ENCODE measurements around the gene SNX20.

The SNX20 gene

DNA sequence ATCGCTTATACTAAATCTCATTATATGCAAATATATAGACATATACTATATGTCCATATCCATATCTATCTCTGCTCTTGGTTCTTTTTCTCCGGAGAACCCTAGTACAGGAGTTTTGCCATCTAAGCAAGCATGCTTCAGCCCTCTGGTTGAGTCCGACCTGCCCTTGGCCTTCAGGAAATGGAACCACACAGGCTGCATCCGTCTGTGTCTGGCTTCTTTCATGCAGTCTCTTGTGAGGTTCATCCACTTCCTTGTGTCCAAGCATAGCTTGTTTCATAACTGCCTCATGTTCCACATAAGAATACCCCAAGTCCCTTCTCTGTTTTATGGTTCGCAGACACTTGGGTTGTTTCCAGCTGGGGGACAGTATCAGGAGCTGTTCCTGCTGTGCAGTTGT lies 16.8 kb downstream of the SNX20 start:
- DNase-seq (ENCODE audit: low read depth in 1 of 2, low spot score in 1 of 2), result no peak

DNA sequence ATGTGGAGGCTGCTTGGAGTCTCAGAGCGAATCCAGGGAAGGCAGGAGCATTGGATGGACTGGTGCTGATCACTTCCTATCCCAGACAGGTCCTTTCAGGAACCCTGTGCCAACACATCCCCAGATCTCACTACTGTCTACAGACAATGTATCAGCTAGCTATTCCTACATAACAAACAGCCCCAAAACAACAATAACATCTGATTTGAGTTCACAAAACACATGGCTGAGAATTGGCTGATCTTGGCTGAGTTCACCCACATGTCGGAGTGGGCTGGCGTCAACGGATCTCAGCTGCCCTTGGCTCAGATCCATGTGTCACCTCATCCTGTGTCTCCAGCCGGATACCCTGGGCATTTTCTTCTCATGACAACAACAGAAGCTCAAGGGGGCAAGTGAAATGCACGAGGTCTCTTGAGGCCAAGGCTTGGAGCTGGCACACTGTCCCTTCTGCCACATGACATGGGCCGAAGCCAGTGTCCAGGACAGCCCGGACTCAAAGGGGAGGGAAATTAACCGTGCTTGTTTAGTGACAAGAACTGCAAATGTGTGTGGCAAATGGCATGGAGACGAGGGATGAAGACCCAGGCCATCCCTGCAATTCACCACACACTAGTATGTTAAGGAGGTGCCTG lies 18.7 kb downstream of the SNX20 start:
- DNase-seq (ENCODE audit: low read depth in 1 of 2, low spot score in 1 of 2), result no peak

DNA sequence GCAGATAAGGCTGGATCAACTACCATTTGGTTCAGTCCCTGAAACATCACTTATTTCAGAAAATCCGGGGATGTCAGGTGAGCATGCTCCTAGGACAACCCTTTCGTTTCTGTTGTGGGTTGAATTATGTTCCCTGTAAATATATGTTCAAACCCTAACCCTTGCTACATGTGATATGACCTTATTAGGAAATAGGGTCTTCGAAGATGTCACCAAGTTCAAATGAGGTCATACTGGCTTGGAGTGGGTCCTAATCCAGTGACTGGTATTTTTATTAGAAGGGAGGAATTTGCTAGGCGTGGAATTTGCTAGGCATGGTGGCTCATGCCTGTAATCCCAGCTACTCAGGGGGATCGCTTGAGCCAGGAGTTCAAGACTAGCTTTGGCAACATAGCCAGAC lies 21.3 kb downstream of the SNX20 start:
- DNase-seq (ENCODE audit: low read depth in 1 of 2, low spot score in 1 of 2), result no peak

DNA sequence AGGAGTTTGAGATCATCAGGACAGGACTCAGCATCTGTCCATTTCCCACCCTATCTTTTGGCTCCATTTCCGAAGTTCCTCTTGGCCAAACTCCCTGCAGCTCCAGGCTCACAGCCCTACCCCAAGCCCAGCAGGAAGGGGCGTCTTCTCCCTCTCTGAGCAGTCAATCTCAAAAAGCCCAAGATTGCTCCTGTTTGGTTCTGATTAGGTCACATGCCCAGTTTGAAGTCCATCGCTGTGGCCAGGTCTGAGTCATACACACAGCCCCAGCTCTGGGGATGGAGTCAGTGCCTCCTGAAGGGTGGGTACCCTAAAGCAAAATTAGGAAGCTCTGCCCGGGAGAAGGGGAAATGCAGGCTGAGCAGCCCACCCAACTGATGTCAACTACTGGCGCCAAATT lies 23.9 kb downstream of the SNX20 start:
- DNase-seq (ENCODE audit: low read depth in 1 of 2, low spot score in 1 of 2), result no peak

DNA sequence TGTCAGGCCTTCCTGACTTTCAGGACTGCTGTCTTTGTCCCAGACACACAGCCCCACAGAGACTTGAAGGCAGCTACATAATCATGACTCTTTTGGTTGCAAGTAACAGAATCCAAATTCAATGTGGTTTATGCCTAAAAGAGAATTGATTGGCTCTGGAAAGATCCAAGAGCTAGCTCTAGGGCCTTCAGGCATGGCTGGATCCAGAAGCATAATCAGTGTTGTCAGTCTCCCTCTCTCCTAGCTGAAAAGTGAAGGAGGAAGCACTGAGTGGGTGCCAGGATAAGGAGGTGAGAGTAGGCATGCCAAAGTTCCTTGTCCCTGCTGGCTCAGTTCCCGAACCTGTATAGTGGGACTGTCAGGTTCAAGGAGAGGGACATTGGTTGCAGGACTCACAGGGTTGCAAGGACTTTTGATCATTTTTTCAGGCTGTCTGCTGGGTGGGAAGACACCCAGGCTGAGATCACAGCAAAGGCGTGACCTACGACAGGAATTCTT lies 25.5 kb downstream of the SNX20 start:
- DNase-seq (ENCODE audit: low read depth in 1 of 2, low spot score in 1 of 2), result no peak

DNA sequence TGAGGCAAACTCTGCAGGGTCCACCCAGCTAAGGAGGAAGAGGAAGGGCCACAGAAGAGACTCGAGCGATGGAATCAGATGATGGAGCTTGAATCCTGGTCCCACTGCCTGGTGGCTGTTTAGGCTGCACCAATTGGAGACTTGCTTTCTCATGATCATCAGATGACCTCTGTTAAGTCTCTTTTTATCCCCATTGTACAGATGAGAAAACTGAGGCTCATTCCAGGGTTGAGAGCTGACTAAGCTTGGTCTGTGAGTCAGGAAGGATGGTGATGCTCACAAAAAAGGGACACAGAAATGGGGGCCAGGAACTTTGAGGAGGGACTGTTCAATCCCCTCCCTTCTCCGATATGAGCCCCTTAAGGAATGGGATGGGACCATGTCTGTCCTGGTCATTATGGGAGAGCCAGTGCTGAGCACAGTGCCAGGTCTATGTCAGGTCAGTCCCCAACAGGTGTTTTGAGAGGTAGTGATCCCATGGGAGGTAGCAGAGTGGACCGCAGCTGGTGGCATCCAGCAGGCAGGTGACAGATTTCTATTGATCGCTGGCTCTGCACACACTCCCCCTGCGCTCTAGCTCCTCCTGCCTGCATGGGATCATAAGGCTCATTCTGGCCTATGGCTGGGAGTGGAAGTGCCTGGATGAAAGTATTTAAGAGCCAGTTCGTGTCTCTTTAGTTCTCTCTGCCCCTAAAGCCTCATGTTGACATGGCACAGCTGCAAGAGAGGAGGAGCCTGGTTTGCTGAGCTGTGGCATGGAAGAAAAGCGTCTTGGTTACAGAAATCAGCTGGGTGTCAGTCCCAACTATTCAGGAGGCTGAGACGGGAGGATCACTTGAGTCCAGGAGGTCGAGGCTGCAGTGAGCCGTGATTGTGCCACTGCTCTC lies 27.2 kb downstream of the SNX20 start:
- DNase-seq (ENCODE audit: low read depth in 1 of 2, low spot score in 1 of 2), result no peak

DNA sequence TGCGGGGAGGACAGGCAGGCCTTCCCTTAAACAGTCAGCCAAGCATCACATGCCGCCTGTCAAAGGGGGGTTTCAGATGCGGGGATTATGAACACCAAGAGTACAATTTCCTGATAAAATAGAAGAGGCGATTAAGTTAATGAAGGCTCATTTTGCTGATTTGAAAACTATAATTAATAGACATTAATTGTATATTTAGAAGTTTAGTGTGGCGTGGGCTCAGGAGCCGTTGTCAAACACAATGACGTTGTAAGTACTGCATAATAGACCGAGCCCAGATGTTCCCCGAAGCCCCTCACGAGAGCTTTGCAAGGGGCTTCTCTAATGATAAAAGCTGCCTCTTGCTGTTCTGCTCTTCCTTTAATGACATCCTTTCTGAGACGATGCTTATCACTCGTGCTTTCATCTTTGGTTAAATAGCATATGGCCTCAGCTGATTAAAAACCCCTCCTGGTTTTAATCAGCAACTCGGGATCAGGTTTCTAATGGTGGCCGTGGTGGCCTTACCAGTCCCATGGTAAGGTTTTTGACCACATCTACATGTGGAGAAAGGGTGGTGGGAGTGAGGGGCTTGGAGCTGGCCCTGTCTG lies 28.2 kb downstream of the SNX20 start:
- no peak for DNase-seq (ENCODE audit: low read depth in 1 of 2, low spot score in 1 of 2)

DNA sequence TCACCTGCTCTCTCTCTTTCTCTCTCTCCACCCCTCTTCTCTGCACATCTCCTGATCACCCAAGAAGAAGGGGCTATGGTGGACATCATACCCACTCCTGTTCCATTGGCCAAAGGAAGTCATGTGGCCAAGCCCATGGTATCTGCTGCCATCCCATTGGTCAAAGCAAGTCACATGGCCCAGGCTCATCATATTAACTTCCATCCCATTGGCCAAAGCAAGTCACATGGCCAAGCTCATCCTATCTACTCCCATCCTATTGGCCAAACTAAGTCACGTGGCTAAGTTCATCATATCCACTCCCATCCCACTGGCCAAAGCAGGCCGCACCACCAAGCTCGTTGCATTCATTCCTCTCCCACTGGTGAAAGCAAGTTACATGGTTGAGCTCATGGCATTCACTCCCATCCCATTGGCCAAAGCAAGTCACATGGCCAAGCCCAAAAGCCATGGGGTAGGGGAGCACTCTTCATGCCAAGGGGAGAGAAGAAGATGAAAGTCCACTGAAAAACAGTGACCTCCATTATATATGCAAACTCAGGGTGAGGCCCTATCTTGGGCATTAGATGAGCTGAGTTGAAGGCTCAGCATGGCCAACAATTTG lies 29.2 kb downstream of the SNX20 start:
- DNase-seq (ENCODE audit: low read depth in 1 of 2, low spot score in 1 of 2), result no peak

DNA sequence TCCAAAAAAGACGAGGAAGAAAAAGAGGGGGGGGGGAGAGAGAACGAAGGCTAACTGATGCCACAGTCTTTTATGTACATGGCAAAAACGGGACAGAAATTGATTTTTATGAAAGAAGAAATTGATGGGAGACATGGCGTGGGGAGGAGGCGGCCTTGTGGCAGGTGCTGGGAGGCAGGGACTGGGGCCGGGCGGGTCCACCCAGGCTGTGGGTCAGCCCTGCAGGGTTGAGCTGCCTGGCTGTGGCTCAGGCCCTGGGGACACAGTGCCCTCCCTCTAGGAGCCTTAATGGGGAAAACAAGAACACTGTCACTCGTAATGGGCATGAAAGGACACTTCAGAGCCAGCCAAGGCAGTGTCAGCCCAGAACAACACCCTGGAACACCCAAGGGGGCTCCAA lies 34.8 kb downstream of the SNX20 start:
- no peak for DNase-seq (ENCODE audit: low read depth in 1 of 2, low spot score in 1 of 2)

DNA sequence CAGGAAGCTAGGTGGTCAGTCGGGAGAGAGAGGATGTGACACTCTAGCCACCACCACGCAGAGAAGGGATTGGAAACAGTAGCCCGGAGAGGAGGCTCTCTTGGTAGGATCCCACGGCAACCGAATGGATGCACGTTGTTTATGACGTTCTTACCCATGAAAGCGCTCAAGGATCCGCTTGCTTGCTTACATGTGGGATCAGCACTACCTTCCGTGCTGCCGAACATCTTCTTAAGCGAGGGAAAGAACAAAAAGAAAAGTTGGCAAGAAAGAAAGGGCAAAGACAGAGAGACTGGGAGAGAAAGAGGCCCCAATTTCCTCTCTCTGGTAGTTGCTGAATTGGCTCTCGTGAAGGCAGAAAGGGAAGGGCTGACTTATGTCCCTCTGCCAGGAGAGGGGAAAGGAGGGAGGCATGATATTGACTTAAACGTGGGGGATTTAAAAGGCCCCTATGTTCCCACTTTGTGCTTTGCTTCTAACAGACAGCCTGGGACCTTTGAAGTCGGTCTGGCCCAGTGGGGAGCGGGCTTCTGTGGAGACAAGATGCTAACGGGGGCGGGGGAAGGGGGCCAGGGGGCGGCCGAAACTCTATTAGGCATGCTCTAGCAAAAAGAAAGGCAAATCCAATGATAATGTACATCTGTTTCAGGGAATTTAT lies 35.4 kb downstream of the SNX20 start:
- no peak for DNase-seq (ENCODE audit: low read depth in 1 of 2, low spot score in 1 of 2)

DNA sequence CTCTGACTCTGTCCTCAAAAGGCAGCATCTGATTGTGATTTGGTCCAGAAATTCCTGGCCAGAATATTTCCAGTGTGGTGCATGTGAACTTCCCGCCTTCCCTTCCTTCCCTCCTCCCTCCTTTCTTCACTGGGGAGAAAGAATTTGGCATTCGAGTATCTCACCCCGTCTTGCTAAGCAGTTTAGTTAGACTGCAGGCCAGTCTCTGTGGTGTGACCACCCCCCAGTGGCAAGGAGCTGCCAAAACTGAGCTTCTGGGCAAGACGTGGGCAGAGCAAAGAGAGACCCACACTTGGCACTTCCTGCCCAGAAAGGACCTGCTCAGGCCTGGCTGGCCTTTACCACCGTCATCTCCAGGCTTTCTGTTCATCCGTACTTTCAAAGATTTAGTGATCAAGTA lies 36.4 kb downstream of the SNX20 start:
- no peak for DNase-seq (ENCODE audit: low read depth in 1 of 2, low spot score in 1 of 2)

DNA sequence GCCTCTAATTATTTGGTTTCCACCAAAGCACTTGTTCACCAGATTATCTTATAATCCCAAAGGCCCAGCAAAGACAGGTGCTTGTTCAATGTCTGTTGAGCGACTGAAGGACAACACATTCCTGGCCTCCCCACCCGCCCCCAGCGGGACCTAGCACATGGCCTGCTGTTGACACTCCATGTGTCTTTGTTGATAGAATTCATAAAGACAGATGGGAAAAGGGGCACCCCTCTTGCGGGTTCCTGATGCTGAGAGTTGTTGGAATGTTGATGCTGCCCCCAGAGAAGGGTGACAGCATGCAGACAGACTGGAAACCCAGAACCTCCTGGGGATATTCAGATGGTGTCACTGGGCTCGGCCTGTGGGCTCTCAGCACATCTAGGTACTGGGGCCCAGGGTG lies 36.9 kb downstream of the SNX20 start:
- DNase-seq (ENCODE audit: low read depth in 1 of 2, low spot score in 1 of 2), result no peak

DNA sequence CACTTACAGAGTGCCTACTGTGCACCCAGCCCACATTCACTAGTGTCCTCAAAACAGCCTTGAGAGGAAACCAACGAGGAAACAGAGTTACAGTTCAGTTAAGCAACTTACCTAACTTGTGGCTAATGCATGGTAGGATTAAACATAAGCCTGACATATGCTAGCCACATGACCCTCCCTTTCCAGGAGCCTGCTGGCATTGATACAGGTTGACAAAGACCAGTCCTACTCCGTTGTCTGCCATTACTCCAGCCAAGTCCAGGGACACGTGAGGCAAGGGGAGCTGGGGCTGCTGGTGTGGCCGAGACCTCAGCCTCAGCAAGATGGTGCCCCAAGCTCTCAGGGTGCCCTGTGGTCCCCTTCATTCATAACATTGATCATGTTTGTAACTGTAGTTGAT lies 37.9 kb downstream of the SNX20 start:
- no peak for DNase-seq (ENCODE audit: low read depth in 1 of 2, low spot score in 1 of 2)

DNA sequence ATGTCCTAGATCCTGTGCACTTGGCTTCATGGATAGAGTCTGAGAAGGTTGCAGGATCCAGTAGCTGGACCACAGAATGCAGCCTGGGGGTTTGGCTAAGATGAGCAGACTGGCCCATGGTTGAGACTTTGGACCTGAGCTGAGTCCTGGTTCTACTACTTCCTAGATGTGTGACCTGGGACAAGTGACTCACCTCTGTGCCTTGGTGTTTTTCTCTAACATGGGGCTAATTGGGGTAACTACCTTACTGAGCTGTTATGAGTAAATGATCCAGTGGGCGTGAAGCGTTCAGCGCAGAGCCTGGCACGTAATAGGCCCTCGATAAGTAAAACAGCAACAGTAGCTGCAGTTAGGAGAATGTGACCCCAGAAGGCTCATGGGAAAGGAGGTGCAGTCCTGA lies 38.8 kb downstream of the SNX20 start:
- no peak for DNase-seq (ENCODE audit: low read depth in 1 of 2, low spot score in 1 of 2)

DNA sequence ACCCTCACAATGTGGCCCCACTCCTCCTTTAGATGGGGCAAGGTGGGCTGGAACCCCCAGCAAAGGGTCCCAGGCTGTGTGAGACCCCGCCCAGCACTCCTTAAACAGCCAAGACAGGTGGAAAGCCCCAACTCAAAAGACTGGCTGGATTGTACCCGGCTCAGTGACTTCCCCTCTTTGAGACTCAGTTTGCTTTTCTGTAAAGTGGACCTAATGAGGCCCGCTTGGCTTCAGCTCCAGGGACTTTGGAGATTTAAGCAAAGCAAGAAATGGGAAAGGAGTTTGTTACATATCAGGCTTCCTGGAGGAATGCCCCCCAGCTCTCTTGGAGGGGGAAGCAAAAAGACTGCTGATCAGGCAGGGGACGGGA lies 39.3 kb downstream of the SNX20 start:
- no peak for DNase-seq (ENCODE audit: low read depth in 1 of 2, low spot score in 1 of 2)

DNA sequence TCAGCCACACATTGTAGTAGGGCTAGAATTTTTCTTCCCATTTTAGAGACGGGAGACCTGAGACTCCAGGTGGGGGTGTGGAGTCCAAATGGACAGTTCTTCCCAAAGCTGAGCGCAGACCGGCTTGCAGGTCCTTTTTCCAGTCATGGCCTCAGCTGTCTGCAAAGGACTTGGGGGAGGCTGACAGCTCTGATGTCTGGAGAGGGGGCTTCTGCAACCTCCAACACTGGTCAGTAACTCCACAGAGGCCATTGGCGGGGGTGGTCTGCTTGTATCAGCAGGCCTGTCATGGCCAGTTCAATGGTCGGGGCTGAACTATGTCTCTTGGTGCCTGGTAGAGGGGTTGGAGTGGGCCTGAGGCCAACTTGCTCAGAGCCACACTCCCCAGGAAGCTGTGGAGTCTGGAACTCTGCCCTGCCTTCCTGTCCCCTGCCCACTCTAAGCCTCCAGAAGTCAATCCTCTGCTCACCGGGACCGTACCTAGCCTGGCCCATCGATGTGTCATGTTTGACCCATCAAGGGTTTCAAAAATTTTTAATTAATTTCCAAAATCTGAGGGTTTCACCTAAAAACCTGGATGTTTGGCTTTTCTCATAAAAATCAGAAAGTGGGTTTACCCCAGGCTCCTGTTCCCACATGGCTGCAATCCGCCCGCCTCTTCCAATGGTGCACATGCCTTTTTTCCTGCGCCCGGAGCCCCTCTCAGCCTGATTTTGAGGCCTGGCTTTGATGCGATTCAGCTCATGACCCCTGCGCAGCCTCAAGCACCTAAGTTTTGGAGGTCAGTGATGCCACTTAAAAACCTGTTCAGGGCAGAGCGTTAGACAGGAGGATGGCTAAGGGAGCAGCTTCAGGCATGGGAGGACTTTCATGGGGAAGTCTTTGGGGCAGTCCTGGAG lies 39.9 kb downstream of the SNX20 start:
- no peak for DNase-seq (ENCODE audit: low read depth in 1 of 2, low spot score in 1 of 2)

DNA sequence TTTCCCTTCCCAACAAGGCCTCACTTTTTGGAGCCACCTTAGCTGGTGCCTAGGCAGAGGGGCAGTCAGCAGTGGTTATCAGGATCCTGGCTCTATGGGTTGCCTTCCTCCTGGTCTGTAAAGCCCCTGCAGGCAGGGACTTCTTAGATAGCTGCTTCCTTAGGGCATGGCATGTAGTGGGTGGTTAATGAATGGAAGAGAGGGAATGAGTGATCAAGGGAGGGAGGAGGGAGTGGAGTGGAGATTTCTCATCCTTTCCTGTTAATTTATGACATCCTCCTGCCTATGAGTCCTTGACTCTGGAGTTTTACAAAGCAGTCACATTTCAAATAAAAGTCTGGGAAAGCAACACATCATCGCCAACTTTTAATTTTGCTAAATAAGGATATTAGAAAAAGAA lies 40.7 kb downstream of the SNX20 start:
- no peak for DNase-seq (ENCODE audit: low read depth in 1 of 2, low spot score in 1 of 2)

DNA sequence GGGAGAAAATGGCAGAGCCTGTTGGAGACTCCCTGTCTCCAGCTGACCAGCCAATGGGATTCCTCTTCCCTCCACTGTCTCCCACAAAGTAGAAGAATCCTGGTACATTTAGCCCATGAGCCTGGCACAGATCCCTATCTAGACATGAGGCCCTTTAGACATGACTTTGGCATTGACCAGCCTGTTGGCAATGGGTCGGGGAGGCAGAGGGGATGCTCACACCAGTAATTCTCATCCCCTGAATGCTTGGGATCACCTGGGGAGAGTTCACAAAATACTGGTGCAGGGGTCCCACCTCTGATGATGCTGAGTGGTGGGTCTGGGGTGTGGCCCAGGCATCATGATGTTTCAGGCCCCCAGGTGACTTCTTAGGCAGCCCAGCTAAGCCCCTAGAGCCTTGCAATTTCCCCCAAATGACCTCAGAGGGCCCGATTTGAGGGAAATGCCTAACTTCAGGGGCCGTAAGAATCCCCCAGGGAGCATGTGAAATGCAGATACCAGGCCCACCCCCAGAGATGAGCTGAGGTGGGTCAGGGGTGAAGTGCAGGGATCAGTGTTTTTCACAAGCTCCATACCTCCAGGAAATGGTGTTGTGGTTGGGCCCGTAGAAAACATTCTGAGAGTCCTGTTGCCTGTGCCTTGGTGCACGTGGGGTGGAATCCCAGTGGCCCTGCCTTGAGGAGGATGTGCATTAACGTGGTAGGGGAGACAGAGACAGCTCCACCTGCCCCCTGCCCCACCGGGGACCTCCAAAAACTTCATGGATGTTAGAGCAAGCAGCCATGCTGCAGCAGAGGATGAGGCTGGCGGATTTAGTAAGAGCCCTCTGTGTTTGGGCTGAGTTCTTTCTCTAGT lies 42.1 kb downstream of the SNX20 start:
- DNase-seq (ENCODE audit: low read depth in 1 of 2, low spot score in 1 of 2), result no peak

Measured in activated T-helper 1 cell treated with anti-CD3 and anti-CD28 coated beads, Interleukin-2, amount 50 U/mL, for 16 hours (primary cell).